HCT116 (cell line): ENCODE measurements around the gene AXIN2.

Source experiments
- RAD21 ChIP-seq: IDR thresholded peaks from 2 replicates; pipeline ENCODE4 v1.6.1; 2012; ENCODE audit warnings: low read depth, mild to moderate bottlenecking
- TF ChIP-seq, protein P1 (sequence below), 3 experiments: fragments of 200-600 bp in 1 of 3; sonication (generic) in 1 of 3; IDR thresholded peaks in 2 of 3; conservative IDR thresholded peaks in 1 of 3; 2 replicates each; pipeline ENCODE4 v1.5.1; 2012 to 2017; ENCODE audit warnings: low read depth in 2 of 3, low read length in 2 of 3, antibody characterized with exemption in 1 of 3, borderline replicate concordance in 1 of 3, control low read depth in 1 of 3, mild to moderate bottlenecking in 1 of 3, mixed read lengths in 1 of 3, mixed run types in 1 of 3, moderate library complexity in 1 of 3; ENCODE audit not compliant: insufficient read depth in 1 of 3

DNA sequence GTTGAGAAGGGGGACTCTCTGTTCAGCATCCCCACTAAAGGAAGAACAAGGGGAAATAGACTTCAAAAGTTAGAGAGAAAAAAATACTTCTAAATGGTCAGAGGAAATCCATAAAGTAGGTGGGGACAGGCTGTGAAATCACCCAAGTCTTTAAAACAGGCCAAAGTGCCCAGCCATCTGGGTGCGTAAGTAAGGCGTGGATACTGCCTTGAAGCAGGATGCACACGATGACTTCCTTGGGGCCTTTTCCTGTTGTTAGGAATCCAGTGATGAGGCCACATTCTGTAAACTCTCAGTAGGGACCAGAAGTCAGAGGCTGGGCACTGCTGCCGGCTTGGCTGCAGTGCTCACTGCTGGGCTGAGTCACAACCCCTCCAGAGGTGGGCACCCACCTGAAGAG is 9.2 kb downstream of the AXIN2 start:
- TF ChIP-seq, protein P1, sequence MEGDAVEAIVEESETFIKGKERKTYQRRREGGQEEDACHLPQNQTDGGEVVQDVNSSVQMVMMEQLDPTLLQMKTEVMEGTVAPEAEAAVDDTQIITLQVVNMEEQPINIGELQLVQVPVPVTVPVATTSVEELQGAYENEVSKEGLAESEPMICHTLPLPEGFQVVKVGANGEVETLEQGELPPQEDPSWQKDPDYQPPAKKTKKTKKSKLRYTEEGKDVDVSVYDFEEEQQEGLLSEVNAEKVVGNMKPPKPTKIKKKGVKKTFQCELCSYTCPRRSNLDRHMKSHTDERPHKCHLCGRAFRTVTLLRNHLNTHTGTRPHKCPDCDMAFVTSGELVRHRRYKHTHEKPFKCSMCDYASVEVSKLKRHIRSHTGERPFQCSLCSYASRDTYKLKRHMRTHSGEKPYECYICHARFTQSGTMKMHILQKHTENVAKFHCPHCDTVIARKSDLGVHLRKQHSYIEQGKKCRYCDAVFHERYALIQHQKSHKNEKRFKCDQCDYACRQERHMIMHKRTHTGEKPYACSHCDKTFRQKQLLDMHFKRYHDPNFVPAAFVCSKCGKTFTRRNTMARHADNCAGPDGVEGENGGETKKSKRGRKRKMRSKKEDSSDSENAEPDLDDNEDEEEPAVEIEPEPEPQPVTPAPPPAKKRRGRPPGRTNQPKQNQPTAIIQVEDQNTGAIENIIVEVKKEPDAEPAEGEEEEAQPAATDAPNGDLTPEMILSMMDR (IDR thresholded peaks at IDR 0.05 in 2 of 3, conservative IDR thresholded peaks at IDR 0.05 in 1 of 3; ENCODE audit: borderline replicate concordance in 1 of 3, insufficient read depth in 1 of 3, low read depth in 2 of 3, low read length in 2 of 3) = no peak
- no peak for TF ChIP-seq RAD21
